T-helper 2 cell (primary cell): Measurements from ENCODE around the gene TOMM40.
"Not testable (repeated sequence)": the region's sequence is repeated elsewhere in the genome, so short reads cannot be mapped to it uniquely, and the experiment has no call there.

Experiments
- DNase-seq, 5 experiments: peaks; one replicate each; pipeline versions ENCODE4 v3.0.0 to v3.0.0-alpha.2; 2012 to 2022
- total RNA-seq, 2 donors: gene quantifications; one replicate each; lab custom pipeline; 2026; lab: John Stamatoyannopoulos, UW

Gene TOMM40
- 27.2 to 32.1 reads per million in 2 donors for total RNA-seq

DNA sequence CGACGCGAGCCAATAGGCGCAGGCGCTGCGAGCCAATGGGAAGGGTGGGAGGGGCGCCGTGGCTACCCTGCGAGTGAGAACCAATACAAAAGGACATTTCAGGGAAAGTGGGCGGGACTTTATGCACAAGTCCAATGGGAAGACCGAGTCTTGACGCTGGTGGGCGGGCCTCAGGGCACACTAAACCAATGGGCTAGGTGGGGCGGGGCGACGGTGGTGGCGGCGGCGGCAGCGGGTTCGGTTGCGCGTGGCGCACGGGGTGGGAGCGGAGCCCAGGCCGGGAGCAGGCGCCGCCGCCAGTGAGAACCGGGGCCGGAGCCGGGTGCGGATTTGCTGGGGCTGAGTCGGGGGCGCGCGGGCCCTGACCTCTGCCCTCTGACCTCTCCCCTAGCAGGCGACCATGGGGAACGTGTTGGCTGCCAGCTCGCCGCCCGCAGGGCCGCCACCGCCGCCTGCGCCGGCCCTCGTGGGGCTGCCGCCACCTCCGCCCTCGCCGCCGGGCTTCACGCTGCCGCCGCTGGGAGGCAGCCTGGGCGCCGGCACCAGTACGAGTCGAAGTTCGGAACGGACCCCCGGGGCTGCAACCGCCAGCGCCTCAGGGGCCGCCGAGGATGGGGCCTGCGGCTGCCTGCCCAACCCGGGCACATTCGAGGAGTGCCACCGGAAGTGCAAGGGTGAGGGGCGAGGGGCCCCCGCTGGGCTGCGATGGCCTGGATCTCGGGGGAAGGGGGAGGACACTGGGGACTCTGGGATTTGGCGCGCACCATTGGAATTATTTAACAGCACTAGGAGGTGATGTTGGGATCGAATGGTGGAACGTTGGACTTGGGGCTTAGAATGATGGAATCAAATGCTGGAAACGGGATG, at the start of gene TOMM40:
TSS of gene TOMM40 (plus strand) at position 239 of the 867 bp plus-strand sequence. CDS start at position 401, 162 bp downstream.
- DNase-seq: peak in 3 of 5 experiments; percentile 36 to 100 (median 99)

DNA sequence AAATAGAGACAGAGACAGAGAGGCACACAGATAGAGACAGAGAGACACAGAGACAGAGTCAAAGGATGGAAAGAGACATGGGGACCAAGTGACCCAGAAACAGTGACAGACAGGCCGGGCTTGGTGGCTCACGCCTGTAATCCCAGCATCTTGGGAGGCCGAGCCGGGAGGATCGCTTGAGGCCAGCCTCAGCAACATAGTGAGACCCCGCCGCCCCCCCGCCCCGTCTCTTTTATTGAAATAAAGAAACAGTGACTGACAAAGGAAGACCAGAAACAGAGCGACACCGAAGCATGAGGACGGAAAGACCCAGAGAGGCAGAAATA, 45.8 kb upstream of the TOMM40 start:
- DNase-seq: no peak

DNA sequence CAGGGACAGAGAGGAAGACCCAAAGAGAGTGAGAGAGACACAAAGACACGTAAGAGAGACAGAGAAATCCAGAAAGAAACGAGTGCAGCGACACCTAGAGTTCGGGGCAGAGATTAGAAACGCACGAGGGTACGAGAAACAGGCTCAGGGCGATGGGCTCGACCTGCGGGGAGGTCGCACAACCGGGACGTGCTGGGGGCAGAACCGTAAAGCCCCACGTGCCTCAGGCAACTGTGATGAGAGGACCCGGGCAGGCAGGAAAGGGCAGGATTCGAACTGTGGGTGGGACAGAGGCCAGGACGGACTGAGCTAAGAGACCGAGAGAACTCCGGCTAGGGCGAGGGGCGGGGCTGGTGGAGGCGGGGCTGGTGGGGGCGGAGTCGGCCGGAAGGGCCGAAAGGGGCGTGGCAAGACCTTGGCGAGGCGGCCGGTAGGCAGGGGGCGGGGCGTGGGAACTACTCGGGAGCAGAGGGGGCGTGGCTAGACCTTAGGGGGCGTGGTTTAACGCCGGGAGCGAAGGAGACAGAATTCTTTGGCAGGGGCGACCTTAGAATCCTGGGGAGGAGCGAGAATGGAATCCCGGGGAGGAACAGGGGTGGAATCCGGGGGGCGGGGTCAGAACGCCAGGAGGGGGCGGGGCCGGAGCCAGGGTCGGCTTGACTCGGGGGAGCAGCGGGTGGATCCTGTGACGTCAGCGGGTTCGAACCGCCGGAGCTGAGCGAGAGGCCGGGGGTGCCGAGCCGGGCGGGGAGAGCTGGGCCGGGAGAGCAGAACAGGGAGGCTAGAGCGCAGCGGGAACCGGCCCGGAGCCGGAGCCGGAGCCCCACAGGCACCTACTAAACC, 45.2 kb upstream of the TOMM40 start, which contains the start of gene NECTIN2:
TSS of gene NECTIN2 (plus strand) at position 686 of the 843 bp plus-strand sequence. CDS start 229 bp downstream, outside the sequence.
- peak; percentile 49 to 82 (median 60) for DNase-seq

DNA sequence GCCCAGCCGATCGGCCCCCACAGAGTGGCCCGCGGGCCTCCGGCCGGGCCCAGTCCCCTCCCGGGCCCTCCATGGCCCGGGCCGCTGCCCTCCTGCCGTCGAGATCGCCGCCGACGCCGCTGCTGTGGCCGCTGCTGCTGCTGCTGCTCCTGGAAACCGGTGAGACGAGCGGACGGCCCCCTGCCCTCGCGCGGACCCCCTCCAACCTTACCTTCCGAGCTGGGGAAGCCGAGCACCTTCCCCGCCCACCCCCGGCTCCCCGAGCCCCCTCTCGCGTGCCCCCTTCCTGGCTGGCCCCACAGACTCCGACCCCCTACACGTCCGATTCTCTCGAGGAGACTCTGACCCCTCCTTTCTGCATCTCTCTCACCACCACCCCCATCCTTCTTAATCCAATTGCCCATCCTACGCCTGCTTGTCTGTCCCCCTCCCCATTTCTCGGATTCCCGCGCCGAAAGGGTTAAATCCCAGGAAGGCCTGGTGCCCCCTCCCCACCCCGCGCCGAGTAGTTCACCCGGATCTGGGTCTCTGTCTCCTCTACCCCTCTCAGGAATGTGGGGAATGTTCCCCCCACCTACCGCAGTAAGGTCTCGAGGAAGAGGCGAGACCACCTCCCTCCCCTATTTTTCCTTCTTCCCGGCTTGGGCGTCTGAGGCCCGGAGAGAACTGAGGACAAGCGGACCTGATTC, 44.5 kb upstream of the TOMM40 start:
- no peak for DNase-seq

DNA sequence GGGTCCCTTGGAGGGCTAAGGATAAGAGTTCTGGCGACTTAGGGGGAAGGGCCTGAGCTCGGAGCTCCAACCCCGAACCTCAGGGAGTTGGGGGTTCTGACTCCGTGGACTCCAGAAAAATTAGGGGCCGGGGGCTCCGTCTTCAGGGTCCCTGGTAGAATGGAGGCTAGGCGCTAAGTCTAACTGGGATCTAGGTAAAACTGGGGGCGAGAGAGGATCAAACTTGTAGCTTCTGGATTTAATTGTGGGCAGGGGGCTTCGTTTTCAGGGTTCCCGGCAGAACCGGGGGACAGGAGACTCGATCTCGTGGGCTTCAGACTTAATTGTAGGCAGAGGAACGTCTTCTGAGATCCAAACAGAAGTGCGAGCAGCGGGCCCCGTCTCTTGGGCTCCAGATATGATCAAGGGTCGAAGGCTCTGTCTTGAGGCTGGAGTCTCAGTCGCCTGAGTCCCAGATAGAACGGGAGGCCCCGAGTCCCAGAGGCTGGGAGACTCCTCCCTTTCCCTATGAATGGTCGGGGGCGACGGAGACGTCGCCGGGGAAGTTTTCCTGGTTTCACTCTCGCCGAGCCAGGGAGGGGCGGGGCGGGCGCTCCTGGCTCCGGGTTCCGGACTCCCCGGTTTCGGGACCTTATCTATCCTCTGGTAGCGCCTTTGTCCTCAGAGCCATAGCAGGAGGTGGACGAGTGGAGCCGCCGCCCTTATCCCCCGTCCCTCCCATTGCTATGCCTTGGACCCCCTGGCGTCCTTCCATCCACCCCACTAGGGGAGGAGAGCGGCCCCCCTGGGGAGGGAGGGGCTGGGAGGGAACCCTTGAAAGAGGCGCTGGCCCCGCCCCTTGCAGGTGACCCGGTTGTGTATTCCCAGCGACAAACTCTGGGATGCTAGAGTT, 43.7 kb upstream of the TOMM40 start:
- DNase-seq: no peak

DNA sequence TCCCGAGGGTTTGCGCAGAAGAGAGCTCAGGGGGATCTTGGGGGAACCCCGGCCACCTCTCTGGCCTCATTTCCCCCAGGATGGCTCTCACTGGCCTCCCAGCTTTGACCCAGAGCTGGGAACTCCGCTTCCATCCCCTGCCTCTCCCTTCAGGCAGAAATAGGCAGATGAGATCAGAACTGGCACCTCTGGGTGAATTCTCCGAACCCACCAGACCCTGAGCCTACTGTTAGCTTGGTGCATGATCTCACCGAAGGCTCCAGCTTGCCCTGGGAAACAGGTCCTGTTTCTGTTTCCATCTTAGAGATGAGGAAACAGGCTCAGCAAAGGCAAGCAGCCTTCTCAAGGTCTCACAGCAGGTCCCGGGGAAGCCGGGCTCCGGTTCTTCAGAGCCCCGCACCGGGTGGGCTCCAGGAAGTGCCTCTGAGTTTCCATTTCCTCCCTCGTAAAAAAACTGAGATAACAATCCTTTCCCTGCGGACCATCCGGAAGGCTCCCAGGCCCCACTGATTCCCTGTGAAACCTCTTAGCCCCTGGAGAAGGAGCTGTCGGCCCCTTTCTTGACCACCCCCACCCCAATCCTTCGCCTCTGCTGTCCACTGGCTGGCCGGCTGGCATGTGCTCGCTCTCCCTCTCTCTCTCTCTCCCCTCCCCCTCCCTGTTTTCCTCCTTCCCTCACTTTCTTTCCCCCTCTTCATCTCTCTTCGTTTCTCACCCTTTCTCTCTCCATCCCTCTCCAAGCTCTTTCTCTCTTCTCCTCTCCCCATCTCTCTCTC, 42.8 kb upstream of the TOMM40 start:
- DNase-seq: no peak

DNA sequence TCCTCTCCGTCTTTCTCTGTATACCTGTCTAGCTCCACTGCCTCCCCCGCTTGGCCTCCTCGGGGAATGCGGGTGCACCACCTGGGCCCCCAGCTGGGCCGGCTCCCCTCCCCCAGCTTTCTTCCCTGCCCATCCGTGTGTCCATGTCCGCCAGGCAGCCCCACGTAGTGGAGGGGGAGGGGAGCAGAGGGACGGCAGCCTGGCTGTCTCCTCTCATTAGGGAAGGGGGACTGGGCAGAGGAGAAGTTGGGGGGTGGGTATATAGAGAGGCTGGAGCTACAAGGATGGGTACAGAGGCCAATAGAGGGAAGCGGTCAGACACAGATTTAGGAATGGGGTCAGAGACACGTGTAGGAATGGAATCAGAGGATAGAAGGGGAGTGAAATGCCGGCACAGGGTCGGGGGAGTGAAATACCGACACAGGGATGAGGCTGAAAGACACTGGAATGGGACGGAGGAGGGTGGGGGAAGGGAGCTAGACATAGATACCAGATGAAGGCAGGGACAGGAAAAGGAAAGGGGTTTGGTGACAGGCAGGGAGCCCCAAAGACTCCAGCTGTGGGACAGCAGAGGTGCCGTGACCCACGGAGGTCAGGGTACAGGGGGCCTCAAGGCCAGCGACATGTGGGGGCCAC, 42.1 kb upstream of the TOMM40 start:
- no peak for DNase-seq

DNA sequence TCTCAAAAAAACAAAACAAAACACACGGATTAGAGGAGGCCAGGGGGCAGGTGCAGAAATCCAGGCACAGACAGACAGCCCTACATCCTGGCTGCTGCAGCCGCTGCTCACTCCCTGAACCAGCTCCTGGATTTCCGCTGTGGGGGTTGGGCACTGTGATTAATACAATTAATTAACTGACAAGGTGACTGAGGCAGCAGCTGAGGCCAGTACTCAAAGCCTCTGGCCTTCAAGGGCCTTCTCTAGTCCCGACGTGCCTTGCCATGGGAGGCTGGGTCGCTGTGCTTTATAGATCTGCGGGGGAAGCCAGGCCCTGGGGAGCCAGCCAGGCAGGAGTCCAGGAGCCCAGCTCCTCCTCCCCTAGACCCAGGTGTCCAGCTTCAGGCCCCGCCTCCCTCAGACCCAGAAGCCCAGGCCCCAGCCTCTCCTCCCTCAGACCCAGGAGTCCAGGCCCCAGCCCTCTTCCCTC, 40.4 kb upstream of the TOMM40 start:
- DNase-seq: no peak

DNA sequence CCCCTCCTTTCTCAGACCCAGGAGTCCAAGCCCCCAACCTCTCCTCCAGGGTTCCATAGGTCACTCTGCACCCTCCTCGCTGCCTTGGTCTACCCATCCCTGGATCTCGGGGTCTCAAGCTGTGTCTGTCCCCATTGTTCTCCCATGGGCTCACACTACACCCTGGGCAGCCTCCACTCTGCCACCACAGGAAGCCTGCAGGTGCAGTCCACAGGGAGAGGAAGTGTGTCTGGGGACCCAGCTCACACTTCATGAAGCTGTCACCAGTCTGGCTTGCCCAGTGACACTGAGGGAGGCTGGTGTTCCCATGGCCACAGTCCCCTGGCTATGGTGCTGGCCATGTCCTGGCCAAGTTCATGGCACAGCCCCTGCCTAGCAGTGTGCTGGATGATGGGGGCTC, 39.6 kb upstream of the TOMM40 start:
- DNase-seq: no peak

DNA sequence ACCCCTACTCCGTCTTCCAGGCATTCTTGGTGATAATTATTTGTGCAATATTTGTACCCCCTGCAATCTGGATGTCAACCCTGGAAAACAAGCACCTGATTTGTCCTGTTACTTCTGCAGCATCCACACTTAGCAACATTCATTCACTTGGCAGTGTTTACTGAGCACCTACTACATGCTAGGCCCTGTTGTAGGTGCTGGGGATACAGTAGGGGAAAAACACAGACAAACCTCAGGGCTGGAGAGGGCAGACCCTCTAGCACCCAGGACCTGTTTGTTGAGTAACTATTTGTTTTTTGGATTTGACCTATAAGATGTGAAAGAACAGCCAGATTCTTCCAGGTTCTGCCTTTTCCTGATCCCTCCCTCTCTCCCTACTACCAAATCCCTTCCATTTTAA, 35.4 kb upstream of the TOMM40 start:
- DNase-seq: no peak

DNA sequence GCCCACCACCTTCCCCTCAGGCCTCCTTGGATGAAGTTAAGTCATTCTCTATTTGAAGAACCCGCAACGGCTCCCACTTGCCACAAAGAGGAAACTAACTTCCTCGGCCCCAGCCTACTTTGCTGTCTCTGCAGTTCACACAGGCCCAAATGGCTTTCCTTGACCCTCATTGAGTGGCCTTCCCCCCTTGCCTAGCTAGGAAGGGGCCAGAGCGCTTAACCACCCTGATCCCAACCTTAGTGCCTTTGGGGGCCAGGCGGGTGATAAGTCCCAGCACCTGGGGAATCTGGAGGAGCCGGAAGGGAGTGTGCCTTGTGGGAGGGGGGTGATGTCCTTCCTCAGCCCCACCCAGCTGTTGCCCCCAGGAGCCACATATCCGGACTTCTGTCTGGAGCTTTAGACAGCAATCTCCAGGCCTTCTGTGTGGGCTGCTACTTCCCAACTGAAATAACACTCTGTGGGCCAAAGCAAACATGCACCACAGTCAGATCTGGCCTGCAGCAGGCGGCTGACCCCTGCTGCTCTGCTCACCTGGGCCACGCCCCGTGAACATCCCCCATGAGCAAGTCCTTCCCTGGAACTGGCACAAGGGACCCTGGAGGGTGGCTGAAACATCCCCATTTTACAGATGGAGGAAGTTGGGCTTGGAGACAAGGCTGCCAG, 34.5 kb upstream of the TOMM40 start:
- DNase-seq: no peak

DNA sequence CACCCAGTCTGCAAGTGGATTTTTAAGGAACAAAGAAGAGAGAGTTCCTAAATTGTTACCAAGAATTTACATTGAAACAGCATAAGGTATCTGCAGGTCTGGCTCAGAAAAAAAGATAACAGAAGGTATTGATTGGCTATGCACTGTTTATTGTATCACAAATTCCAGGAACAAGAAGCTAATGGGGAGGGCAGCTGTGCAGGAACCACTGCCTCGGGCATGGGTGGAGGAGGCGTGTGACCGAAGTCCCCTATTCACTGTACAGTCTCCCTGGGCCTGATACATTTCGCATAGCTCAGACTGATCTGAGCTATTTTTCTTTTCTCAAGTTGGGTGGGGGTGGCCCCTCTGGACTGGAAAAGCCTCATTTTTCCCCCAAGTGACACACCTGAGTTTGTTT, 33.2 kb upstream of the TOMM40 start:
- DNase-seq: no peak

DNA sequence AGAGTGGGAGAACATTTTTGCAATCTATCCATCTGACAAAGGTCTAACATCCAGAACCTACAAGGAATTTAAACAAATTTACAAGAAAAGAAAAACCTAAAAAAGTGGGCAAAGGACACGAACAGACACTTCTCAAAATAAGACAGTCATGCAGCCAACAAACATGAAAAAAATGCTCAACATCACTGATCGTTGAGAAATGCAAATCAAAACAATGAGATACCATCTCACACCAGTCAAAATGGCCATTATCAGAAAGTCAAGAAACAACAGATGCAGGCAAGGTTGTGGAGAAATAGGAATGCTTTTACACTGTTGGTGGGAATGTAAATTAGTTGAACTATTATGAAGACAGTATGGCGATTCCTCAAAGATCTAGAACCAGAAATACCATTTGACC, 29.5 kb upstream of the TOMM40 start:
- DNase-seq: not testable (repeated sequence)

DNA sequence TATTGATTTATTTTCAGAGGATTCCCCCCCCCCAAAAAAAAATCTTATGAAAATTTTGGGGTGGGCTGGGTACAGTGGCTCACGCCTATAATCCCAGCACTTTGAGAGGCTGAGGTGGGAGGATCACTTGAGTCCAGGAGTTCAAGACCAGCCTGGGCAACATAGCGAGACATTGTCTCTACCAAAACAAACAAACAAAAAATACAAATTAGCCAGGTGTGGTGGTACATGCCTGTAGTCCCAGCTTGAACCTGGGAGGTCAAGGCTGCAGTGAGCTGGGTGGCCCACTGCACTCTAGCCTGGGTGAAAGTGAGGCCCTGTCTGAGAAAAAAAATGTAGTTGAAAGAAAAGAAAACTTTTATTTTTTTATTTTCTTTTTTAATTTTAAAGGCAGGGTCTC, 27.1 kb upstream of the TOMM40 start:
- DNase-seq: no peak

DNA sequence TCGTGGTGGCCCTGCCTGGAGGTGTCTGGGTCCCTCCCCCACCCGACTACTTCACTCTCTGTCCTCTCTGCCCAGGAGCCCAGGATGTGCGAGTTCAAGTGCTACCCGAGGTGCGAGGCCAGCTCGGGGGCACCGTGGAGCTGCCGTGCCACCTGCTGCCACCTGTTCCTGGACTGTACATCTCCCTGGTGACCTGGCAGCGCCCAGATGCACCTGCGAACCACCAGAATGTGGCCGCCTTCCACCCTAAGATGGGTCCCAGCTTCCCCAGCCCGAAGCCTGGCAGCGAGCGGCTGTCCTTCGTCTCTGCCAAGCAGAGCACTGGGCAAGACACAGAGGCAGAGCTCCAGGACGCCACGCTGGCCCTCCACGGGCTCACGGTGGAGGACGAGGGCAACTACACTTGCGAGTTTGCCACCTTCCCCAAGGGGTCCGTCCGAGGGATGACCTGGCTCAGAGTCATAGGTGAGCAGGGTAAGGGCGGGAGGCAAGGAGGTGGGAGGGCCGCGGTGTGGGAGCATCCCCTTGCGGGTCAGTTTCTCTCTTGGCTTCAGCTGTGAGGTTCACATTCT, 25.8 kb upstream of the TOMM40 start:
- no peak for DNase-seq

DNA sequence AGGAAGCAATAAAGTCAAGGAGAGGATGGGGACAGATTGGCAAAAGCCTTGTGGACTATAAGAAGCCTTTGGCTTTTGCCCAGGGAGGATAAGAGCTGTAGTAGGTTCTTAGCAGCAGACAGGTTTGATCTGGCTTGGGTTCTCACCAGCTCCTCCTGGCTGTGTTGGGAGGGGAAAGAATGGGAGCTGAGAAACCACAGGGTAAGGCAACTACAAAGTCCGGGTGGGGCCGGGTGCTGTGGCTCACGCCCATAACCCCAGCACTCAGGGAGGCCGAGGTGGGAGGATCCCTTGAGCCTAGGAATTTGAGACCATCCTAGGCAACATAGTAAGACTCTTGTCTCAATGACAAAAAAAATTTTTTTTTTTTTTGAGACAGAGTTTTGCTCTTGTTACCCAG, 24.4 kb upstream of the TOMM40 start:
- DNase-seq: no peak

DNA sequence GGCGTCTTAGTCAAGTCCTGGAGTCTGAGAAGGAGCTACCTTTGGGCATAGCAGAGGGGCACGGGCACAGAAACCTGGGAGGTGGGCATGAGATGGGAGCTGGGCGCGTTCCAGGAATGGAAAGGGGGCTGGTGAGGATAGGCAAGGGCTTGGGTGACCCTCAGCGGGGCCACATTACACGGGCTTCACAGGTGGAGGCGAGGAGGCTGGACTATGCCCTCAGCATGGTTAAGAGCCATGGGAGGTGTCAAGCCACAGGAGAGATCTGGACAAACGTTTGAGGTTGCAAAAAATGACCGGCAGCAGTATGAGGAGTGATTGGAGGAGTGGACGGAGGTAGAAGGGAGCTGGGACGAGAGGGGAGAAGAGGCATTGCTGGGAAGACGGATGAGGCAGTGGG, 23.5 kb upstream of the TOMM40 start:
- no peak for DNase-seq

DNA sequence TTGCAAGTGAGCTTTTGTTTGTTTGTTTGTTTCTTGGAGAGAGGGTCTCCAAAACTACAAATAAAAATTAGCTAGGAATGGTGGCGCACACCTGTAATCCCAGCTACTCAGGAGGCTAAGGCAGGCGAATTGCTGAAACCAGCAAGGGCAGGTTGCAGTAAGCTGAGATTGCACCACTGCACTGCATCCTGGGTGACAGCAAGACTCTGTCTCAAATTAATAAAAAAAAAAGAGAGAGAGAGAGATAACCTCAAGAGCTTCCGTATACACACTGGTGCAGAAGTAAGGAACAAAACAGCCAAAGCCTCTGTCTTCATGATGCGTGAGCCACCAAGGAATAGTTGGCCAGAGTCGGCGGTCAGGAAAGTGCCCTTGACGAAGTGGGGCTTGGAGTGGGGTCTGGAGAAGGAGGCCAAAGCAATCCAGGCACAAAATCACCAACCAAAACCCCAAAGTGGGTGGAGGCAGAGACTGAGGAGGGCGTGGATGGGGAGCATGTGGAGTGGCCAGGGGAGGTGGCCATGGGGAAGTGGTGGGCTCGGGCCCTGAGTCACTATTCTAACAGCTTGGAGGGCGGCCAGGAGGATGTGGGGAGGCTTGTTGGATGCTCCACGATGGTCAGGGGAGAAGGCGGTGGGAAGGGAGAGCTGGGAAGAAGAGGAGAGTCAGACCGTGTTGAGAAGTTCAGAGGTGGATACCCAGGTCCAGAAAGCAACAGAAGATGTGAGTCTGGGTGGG, 21.2 kb upstream of the TOMM40 start:
- no peak for DNase-seq

DNA sequence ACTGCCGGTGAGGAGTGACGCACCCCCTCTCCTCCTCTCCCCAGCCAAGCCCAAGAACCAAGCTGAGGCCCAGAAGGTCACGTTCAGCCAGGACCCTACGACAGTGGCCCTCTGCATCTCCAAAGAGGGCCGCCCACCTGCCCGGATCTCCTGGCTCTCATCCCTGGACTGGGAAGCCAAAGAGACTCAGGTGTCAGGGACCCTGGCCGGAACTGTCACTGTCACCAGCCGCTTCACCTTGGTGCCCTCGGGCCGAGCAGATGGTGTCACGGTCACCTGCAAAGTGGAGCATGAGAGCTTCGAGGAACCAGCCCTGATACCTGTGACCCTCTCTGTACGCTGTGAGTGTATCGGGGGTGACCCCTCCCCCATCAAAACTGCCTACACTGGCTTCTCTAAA, 19.2 kb upstream of the TOMM40 start:
- DNase-seq: no peak
